ENCODE measurements around the gene RABIF. TPM values are rescaled to one million over a fixed set of nuclear protein-coding genes. Genes with fewer than 3 reads are reported as not detected.
"Not testable (repeated sequence)": the region's sequence is repeated elsewhere in the genome, so short reads cannot be mapped to it uniquely, and the experiment has no call there.

RABIF gene
- total RNA-seq, 1 donor from 2014 or later = 4.7 TPM

DNA sequence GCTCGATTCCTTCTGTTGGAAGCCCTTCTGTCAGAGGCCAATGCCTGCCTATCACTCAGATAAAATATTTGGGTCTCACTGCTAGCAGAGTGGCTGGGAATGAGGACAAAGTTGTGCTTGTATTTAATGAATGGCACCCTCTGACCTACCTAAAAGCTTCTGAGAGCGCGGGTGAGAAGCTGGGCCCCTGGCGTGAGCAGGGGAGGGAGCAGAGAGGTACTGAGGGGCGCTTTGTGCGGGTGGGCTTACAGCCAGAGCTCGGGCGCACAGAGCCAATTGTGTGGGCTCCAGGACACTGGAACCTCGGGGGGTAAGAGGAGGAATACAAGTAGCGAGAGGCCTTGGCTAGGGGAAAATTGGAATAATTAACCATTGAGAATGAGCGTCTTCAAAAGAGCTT lies 45.9 kb downstream of the RABIF start:
- DNase-seq (no peak), ATAC-seq (no peak)
- intact Hi-C loops (cut with micrococcal nuclease) = no loop called here

DNA sequence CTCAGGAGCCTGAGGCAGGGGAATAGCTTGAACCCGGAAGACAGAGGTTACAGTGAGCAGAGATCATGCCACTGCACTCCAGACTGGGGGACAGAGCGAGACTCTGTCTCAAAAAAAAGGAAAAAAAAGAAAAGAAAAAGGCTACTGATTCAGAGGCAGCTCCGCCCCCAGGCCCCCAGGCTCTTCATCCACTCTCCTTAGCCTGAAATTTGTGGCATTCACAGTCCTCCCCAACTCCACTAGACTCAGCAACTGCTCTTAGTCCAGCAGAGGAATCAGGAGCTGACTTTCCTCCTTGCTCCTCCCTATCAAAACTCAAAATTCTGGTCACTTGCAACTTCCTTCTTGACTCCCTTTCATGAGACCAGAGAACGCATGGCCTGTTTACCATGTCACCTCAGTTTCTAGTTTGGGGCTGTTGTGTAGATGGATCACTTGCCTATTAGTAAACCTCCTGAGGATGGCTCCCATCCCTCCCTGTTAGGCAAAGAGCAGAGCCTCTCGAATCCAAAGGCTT lies 51.1 kb downstream of the RABIF start:
- DNase-seq = no peak
- intact Hi-C loops (cut with micrococcal nuclease) = no loop called here

DNA sequence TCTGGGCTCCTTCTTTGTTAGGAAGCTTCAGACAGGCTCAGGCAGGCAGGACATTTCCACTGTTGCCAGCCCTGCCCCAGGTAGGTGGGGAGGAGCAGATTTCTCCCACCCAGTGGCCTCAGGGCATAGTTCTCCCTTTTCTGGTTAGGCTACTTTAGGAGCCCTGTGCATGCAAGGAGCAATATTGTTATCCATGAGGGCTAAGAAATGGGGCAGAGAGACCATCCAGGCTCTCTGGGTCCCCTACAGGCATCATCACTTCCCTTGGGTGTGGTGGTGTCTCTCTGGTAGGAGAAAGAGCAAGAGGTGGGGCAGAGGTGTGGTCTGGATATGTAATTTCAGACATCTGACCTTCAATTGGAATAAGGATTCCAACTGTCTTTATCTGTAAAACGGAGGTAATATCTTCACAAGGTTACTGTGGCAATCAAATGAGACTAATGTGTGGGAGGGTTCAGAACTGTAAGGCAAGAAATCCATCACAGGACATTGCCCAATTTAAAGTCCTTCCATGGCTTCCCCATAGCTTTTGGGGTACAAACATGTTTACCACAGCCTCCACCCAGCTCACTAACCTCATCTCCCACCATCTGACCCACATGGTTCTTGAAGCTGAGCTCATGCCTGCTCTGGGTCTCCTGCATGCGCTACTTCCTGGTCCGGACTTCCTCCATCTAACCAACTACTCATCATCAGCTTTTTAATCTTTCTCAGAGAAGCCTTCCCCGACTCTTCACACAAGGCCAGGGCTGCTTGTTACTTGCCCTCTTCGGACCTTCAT lies 52.1 kb downstream of the RABIF start:
- DNase-seq (no peak), ATAC-seq (no peak)
- intact Hi-C loops (cut with micrococcal nuclease) = no loop called here

More for the DNA sequence above, 51.1 kb downstream of the RABIF start:
- ATAC-seq = no peak

DNA sequence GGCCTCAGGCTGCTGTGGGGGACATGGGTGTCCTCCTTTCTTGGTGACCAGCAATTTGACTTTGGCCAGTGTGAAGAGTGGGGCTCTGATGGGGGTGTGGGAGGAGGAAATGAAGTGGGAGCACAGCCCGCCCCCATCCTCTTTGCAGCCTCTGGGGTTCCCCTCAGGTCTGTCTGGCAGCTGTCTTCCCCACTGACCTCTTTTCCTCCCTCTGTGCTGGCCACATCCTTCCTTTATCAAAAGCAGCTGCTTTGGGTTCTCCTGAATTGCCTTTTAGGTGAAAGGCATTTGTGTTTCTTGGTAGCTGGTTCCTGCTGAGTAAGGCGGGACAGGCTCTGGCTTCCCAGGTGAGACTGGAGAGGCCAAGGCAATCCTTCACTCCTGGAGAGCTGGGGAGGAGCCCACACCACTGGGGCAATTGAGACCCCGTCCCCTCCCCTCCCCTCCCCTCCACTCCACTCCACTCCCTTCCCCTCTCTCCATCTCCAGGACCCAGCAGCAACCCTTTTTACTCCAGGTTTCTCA lies 53.3 kb downstream of the RABIF start:
- intact Hi-C loops (cut with micrococcal nuclease) = no loop called here
- ATAC-seq (no peak), DNase-seq (no peak)

DNA sequence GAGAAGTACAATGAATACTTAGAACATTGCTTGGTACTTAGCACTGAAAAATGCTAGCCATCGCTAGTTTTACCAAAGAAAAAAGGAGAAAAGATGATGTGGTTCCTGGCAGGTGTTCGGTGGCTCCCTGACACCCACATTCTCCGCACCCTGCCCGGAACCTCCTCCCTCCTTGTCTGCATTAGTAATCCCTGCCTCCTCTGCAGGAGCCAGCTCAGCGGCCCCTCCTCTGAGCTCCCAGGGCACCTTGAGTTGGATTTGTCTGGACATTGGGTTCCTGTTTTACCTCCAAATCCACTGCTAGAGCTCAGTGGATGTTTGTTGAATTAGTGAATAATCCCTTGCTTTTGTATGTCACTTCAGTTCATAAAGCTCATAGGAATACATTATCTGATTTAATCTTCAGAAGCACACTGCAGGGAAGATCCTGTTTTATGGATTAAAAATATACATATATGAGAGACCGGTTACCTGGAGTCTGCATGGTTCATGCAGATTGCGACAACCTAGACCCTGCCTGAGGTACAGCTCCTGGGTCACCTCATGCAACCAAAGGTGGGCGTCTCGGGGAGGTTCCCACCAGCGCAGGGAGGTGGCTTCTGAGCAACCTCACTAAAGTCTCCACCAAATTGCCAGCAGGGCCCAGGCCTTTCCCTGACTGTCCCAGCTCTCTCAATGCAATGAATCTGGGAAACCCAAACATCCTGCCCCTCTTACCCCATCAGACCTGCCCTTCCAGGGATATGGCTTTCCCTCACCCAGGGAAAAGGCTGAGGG lies 54.0 kb downstream of the RABIF start:
- intact Hi-C loops (cut with micrococcal nuclease) = no loop called here
- ATAC-seq (no peak), DNase-seq (no peak)

DNA sequence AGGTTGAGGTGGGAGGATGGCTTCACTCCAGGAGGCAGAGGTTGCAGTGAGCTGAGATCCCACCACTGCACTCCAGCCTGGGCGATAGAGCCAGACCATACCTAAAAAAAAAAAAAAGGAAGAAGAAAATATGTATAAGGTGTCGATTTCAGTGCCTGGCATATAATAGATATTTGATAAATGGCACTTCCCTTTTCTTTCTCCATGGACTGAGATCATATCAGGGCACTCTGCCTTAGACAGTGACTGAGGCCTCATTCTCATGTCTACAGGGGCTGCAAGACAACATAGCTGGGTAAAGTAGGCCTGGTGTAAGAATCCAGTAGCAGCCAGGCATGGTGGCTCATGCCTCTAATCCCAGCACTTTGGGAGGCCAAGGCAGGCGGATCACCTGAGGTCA lies 57.0 kb downstream of the RABIF start:
- intact Hi-C loops (cut with micrococcal nuclease) = no loop called here
- DNase-seq (no peak), ATAC-seq (no peak)

DNA sequence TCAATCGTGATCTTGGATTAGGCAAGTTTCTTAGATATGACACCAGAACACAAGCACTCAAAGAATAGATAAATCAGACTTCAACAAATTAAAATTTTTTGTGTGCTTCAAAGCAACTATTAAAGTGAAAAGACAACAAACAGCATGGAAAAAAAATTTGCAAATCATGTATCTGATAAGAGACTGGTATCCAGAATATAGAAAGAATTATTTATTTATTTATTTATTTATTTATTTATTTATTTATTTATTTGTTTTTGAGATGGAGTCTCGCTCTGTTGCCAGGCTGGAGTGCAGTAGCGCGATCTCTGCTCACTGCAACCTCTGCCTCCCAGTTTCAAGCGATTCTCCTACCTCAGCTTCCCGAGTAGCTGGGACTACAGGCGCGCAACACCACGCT lies 59.7 kb downstream of the RABIF start:
- DNase-seq; ATAC-seq; intact Hi-C loops (cut with micrococcal nuclease): not testable (repeated sequence)

Other genes with a start within 250 kb of the RABIF start
- not detected for gene SYT2, start 178.7 kb downstream of the RABIF start, total RNA-seq
- 14.6 TPM for gene KDM5B, start 80.7 kb downstream of the RABIF start, total RNA-seq
- 0.79 TPM for gene PCAT6, start 78.2 kb downstream of the RABIF start, total RNA-seq
- 18.8 TPM for gene KLHL12, start 38.1 kb upstream of the RABIF start, total RNA-seq
- 88.1 TPM for gene ADIPOR1, start 69.2 kb upstream of the RABIF start, total RNA-seq
- 104 TPM for gene CYB5R1, start 78.1 kb upstream of the RABIF start, total RNA-seq
- 24.3 TPM for gene TMEM183A, start 118.2 kb upstream of the RABIF start, total RNA-seq
- gene PPFIA4, start 137.3 kb upstream of the RABIF start, total RNA-seq = 21.3 TPM
- gene MYOG, start 196.9 kb upstream of the RABIF start, total RNA-seq = not detected
- 13.5 TPM for gene ADORA1, start 238.6 kb upstream of the RABIF start, total RNA-seq